ENCODE measurements around the gene RARB. TPM values are rescaled to one million over a fixed set of nuclear protein-coding genes. Genes with fewer than 3 reads are reported as not detected.
A peak's percentile ranks its signal among the peaks of the same experiment; 100 is the strongest.

The RARB gene
- total RNA-seq, 1 donor from 2014 or later = 20.3 TPM

GRCh38 chr3:25461946-25462345 lies 33.9 kb downstream of the RARB start:
- DNase-seq (ENCODE audit: low spot score) = no peak
- intact Hi-C loops (cut with DNase I) = no loop called here

GRCh38 chr3:25462495-25462894 lies 34.4 kb downstream of the RARB start:
- intact Hi-C loops (cut with DNase I) = no loop called here

DNA sequence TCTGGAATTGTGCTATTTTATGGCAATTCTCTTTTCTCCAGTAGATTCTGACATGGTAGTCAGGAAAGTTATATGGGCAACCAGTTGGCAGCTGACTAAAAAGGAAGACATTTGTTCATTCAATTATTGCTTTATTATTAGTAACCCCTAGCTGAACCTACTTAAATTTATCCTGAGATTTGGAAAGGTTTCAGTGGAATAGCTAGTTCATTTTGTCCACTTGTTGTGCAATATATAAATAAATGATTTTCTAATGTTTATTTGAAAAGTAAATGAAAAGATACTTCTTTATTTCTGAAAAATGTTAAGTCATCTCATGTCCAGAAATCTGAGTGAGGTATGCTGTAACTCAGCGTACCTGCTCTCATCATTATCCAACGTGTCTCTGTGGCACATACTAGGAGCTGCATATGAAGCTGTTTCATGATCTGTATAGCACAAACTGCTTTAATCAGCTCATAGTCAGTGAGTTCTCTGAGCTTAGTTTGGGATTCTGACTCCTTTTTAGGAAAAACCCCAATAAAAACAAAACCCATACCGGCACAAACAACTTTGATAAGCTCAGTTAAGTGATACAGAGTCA lies 35.9 kb downstream of the RARB start:
- intact Hi-C loops (cut with DNase I) = no loop called here
- DNase-seq (ENCODE audit: low spot score) = no peak

More at GRCh38 chr3:25462495-25462894, 34.4 kb downstream of the RARB start:
- DNase-seq (ENCODE audit: low spot score) = no peak

- intact Hi-C loops (cut with DNase I) = loop anchor here (5.0 kb wide), 3 partner anchors 38 to 127 kb away; partner anchors contain the start of gene RARB
- DNase-seq (ENCODE audit: low spot score) = no peak
These were observed 37.3 kb downstream of the RARB start for GRCh38 chr3:25465266-25465860.

DNA sequence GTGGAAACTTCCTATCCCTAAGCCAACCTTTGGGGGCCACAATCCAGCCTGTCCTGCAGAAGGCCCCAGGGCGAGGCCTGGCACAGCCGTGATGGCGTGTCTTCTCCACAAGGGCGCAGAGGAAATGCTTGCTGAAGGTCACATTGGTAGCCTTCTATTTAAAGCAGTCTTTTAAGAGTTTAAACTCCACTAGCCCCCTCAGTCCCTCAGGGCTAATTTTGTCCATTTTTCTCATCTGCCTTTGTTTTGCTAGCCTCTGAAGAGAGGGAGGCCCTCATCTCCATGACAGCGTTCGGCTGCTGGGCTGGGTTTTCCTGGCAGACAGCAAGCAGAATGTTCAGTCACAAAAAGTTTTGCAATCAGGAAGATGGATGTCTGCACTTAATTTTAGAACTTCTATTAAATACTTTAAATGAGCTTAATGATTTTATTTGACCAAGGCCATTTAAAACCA lies 40.8 kb downstream of the RARB start:
- intact Hi-C loops (cut with DNase I) = loop anchor here (5.0 kb wide), 3 partner anchors 42 to 123 kb away; partner anchors contain the start of gene RARB
- peak; percentile 82 for DNase-seq (ENCODE audit: low spot score)

GRCh38 chr3:25469558-25469957 lies 41.5 kb downstream of the RARB start:
- intact Hi-C loops (cut with DNase I) = loop anchor here (5.0 kb wide), 3 partner anchors 42 to 123 kb away; partner anchors contain the start of gene RARB
- DNase-seq (ENCODE audit: low spot score) = no peak

DNA sequence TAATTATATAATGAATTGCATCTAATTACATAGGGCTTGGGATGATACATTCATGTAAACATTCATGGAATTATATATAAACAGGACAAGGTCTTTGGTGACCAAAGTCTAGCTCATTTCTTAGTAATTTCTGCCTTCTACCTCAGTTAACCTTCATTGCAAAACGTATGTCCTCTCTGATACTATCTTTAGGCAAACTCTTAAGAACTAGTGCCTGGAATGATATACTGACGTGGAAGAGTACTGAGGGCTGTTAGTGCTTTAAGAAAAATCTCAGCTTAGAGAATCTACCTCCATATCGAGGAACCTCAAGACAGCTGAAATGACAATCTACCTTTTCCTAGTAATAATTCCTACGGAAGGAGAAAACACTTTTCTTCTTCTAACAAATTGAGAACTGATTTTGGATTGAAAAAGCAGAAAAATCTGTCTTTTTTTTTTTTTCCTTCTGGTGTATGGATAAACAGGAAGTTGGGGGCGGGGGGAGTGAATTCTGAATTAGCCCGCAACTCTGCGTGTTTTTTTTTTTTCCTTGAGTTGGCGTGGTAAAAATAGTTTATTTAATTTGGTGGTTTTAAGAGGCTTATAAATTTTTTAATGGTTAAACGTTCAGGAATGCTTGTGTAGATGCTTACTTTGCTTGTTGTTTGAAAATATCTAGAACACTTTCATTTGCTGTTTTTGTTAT lies 43.2 kb downstream of the RARB start:
- intact Hi-C loops (cut with DNase I) = no loop called here
- DNase-seq (ENCODE audit: low spot score) = no peak

- no peak for DNase-seq (ENCODE audit: low spot score)
- intact Hi-C loops (cut with DNase I) = no loop called here
These were observed 44.1 kb downstream of the RARB start for GRCh38 chr3:25472153-25472552.

DNA sequence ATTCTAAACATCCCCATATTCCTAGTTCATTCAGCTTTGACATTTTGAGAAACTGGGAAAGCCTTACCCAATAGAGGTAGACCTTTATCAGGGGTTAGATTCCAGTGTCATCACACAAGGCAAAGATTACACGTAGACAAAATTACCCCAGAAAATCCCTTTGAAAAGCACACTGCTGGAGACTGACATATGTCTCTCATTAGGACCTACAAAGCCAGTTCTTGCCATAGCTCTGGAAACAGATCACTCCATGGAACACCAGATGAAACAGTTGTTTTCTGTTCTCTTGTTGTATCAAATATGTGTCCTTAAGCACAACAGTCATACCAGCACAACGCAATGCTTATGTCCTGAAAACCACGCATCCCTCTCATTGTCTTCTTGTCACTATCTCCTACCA lies 44.7 kb downstream of the RARB start:
- intact Hi-C loops (cut with DNase I) = no loop called here
- DNase-seq (ENCODE audit: low spot score) = no peak

GRCh38 chr3:25473246-25473645 lies 45.2 kb downstream of the RARB start:
- DNase-seq (ENCODE audit: low spot score) = no peak
- intact Hi-C loops (cut with DNase I) = no loop called here

GRCh38 chr3:25474052-25474451 lies 46.0 kb downstream of the RARB start:
- intact Hi-C loops (cut with DNase I) = no loop called here
- DNase-seq (ENCODE audit: low spot score) = no peak

GRCh38 chr3:25476639-25477038 lies 48.6 kb downstream of the RARB start:
- no peak for DNase-seq (ENCODE audit: low spot score)
- intact Hi-C loops (cut with DNase I) = no loop called here

GRCh38 chr3:25478211-25478757 lies 50.2 kb downstream of the RARB start:
- intact Hi-C loops (cut with DNase I) = no loop called here
- no peak for DNase-seq (ENCODE audit: low spot score)

DNA sequence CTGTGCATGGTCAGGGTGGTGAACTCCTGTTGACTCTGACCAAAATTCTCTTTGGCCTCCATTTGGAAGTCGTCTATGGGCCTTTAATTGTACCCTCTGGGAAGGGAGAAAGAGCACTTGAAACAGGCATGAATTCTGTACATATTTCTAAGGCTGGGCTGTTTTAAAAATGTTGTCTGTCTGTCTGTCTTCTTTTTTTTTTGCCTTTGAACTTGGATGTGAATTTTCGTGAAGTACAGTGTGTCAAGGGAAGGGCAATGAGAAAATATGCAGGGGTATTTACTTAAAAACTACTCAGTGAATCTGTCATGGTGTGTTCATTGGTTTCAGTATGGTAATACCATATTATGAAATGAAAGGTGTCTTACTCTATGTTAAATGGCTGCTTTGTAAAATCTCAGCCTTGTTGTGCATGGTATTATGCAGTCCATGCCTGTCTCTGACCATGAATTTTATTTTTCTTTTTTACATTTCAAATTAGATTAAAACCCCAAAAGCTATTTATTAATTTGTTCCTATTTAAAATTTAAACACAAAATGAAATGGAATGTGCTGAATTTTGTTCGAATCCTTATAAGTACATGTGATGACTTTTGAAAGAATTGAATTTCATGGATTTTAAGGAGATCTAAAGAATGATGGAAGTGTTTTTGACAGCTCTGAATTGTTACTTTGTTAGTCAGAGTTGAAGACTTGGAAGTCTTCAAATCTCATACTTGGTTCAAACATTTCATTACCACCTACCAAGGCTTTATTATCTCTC lies 51.1 kb downstream of the RARB start:
- intact Hi-C loops (cut with DNase I) = no loop called here
- no peak for DNase-seq (ENCODE audit: low spot score)

DNA sequence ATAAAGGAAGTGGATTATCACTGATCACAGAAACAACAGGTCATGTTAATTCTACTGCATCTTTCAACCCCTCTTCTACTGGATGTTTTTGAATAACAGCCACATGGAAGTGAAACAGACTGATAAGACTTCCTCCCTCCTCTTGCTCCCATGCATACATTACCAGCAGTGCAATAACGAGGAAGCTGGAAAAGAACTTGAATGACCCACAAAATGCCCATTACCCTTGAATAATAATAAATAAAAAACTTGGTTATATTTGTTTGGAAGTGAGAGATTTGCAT lies 51.6 kb downstream of the RARB start:
- DNase-seq (ENCODE audit: low spot score) = no peak
- intact Hi-C loops (cut with DNase I) = no loop called here

DNA sequence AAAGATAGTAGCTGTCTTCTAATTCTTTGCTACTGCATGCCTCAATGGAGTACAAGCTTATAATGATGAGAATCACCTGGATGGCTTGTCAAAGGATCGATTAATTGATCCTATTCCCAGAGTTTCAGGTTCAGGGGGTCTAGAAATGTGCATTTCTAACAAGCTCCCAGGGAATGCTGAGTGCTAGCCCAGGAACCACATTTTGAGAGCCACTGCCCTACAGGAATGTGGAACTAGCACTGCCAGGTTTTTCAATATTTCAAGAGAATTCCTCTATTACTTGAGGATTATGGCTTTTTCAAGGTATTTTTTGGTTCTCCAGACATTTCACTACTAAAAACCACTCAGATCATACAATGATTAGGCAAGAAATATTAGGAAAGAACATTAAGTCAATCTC lies 52.7 kb downstream of the RARB start:
- no peak for DNase-seq (ENCODE audit: low spot score)
- intact Hi-C loops (cut with DNase I) = no loop called here

DNA sequence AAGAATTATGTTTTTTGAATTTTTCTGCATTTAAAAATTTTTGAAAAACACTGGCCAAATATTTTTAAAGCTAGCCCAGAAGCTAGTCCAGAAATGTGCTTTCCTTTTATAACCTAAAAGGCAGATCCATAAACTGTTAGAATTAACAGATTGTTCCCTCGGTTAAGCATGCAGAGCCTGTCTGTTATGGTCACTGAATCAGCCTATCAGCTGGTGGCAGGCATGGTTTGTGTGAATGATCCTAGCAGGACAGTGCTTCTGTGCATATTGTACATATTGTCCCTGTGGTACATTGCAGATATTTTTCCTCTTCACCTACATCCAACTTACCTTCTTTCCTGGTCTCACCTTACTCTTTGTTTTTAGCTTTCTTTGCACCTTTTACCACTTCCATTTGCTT lies 53.3 kb downstream of the RARB start:
- intact Hi-C loops (cut with DNase I) = no loop called here

DNA sequence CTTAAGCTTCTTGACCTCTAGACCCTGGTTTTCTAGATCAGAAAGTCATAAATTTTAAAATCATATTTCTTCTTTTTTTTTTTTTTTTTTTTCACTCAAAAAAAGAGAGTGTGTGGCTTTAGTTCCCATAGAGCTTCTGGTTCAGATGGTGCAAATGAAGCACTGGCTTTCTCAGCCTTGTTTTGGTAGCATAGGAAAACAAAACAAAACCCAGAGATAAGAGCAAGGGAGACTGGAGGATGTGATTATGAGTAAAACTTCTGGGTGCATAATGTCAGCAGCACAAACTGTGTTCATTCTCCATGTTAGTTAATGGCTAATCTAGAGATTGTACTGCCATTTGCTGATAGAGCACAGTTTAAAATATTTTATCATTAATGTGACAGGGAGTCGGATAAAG lies 55.4 kb downstream of the RARB start:
- intact Hi-C loops (cut with DNase I) = no loop called here
- no peak for DNase-seq (ENCODE audit: low spot score)

More for the DNA sequence above, 53.3 kb downstream of the RARB start:
- DNase-seq (ENCODE audit: low spot score) = no peak

DNA sequence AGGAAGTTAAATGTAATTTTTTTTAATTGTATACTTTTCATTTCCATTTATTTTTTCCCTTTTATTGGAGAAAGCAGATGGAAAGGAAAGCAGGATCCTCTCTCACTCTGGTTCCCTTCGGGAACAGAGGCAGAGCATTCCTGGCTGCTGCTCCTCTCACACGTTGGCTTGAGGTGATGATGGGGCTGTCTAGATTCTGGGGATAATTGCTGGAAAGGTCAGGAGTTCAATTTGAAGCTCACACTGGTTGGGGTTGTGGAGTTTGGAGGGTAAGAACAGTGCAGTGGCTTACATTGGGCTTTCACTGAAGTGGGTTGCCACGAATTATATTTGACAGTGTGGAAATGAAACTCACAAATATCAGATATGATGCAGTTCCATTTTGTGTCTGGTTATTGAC lies 57.6 kb downstream of the RARB start:
- no peak for DNase-seq (ENCODE audit: low spot score)
- intact Hi-C loops (cut with DNase I) = no loop called here

DNA sequence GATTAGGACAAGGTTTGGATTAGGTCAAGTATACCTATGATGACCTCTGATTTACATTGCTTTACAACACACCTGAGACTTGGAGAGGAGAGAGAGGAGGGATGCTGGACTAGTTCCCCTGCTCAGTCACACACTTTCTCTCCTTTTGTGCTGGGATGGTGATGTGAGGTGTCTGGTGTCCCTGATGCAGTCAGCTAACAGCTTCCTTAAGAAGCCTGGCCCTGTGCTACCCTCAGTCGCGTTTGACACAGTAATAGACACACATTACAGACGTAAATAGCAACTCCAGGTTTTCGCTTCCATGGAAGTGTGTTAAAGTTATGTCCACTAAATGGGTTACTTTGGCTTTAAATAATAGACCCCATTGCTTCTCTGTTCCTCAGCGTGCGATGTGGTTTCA lies 58.9 kb downstream of the RARB start:
- intact Hi-C loops (cut with DNase I) = no loop called here
- no peak for DNase-seq (ENCODE audit: low spot score)

Measured in cardiac septum (tissue), 1 donor.